Measurements from ENCODE around the gene FGD4. TPM values are rescaled to one million over a fixed set of nuclear protein-coding genes. Genes with fewer than 3 reads are reported as not detected.

FGD4 gene
- total RNA-seq, 4 donors from 2014 or later = 22.1 to 56.7 (median 38.0) TPM

DNA sequence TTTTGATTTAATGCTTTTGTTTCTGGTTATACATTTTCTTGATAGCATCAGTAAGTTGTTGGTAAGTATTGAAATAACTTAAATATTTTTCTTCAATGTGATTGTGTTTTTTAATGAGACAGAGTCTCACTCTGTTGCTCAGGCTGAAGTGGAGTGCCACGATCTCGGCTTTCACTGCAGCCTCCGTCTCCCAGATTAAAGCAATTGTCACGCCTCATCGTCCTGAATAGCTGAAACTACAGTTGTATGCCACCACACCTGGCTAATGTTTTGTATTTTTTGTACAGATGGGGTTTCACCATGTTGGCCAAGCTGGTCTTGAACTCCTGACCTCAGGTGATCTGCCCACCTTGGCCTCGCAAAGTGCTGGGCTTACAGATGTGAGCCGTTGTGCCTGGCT is 78.8 kb downstream of the FGD4 start:
- Histone ChIP-seq H3K9me3 (no peaks in the 10 kb centered on the region), H3K27me3 (no peaks in the 10 kb centered on the region), H3K36me3 (no peaks in the 10 kb centered on the region), H3K4me3 (no peak overlapping the region), H3K27ac (no peak overlapping the region), H3K4me1 (peaks cover 0 to 13% (median 0%) of the 10 kb centered on the region in 3 donors)
- no peak for TF ChIP-seq POLR2AphosphoS5 (IDR thresholded peaks at IDR 0.05)
- no peak for TF ChIP-seq EP300 (IDR thresholded peaks at IDR 0.05)
- no peak for TF ChIP-seq POLR2A (IDR thresholded peaks at IDR 0.05)
- TF ChIP-seq CTCF (IDR thresholded peaks at IDR 0.05) = no peak
- 85 to 93% methylated on average over 5 to 7 of the region's 7 CpGs for WGBS, 2 donors (ENCODE audit: low coverage in 1 of 2)
- ATAC-seq = no peak

- ATAC-seq = no peak
- H3K9me3 ChIP-seq = no peaks in the 10 kb centered on the region
- WGBS, 2 donors (ENCODE audit: low coverage in 1 of 2) = 86 to 90% methylated on average over 2 to 5 of the region's 5 CpGs
- no peak for TF ChIP-seq POLR2AphosphoS5 (IDR thresholded peaks at IDR 0.05)
- TF ChIP-seq CTCF (IDR thresholded peaks at IDR 0.05) = no peak
- no peak for TF ChIP-seq POLR2A (IDR thresholded peaks at IDR 0.05)
- no peak for TF ChIP-seq EP300 (IDR thresholded peaks at IDR 0.05)
- H3K36me3 ChIP-seq = no peaks in the 10 kb centered on the region
- H3K27me3 ChIP-seq = no peaks in the 10 kb centered on the region
- H3K4me1 ChIP-seq = peaks cover 0 to 23% (median 0%) of the 10 kb centered on the region in 3 donors
- H3K4me3 ChIP-seq = no peak overlapping the region
- no peak overlapping the region for H3K27ac ChIP-seq
Observed at GRCh38 chr12:32478858-32479725, 79.7 kb downstream of the FGD4 start.

GRCh38 chr12:32482226-32482625 is 82.9 kb downstream of the FGD4 start:
- no peak for ATAC-seq
- 48 to 66% methylated on average over 2 to 3 of the region's 3 CpGs for whole genome bisulfite sequencing, 2 donors (ENCODE audit: low coverage in 1 of 2)
- H3K4me1 ChIP-seq = peaks cover 0 to 23% (median 0%) of the 10 kb centered on the region in 3 donors
- H3K36me3 ChIP-seq = no peaks in the 10 kb centered on the region
- TF ChIP-seq POLR2A (IDR thresholded peaks at IDR 0.05) = no peak
- TF ChIP-seq EP300 (IDR thresholded peaks at IDR 0.05) = no peak
- TF ChIP-seq POLR2AphosphoS5 (IDR thresholded peaks at IDR 0.05) = no peak
- no peak for TF ChIP-seq CTCF (IDR thresholded peaks at IDR 0.05)
- H3K9me3 ChIP-seq = no peaks in the 10 kb centered on the region
- no peak overlapping the region for H3K27ac ChIP-seq
- no peaks in the 10 kb centered on the region for H3K27me3 ChIP-seq
- H3K4me3 ChIP-seq = no peak overlapping the region

- Histone ChIP-seq H3K36me3 (no peaks in the 10 kb centered on the region), H3K27me3 (no peaks in the 10 kb centered on the region), H3K4me1 (peaks cover 0 to 23% (median 0%) of the 10 kb centered on the region in 3 donors), H3K9me3 (no peaks in the 10 kb centered on the region), H3K4me3 (no peak overlapping the region), H3K27ac (peak overlapping the region in 2 of 4 donors; percentile 9 to 24)
- ATAC-seq = peak; percentile 76
- no peak for TF ChIP-seq CTCF (IDR thresholded peaks at IDR 0.05)
- peak; percentile 24 for TF ChIP-seq POLR2AphosphoS5 (IDR thresholded peaks at IDR 0.05)
Observed at GRCh38 chr12:32483499-32483898, 84.1 kb downstream of the FGD4 start.

- Histone ChIP-seq H3K27ac (no peak overlapping the region), H3K36me3 (no peaks in the 10 kb centered on the region)
- ATAC-seq = no peak
Observed at GRCh38 chr12:32483993-32484392, 84.6 kb downstream of the FGD4 start.

More at GRCh38 chr12:32483993-32484392, 84.6 kb downstream of the FGD4 start:
- no peak overlapping the region for H3K4me3 ChIP-seq
- 52 to 56% methylated on average over 1 of the region's 1 CpG for WGBS, 2 donors (ENCODE audit: low coverage in 1 of 2)
- TF ChIP-seq EP300 (IDR thresholded peaks at IDR 0.05) (no peak), CTCF (IDR thresholded peaks at IDR 0.05) (no peak)
- no peaks in the 10 kb centered on the region for H3K9me3 ChIP-seq
- H3K27me3 ChIP-seq = no peaks in the 10 kb centered on the region
- peaks cover 0 to 26% (median 0%) of the 10 kb centered on the region in 3 donors for H3K4me1 ChIP-seq
